Measurements from ENCODE around the gene RANBP3L. TPM values are rescaled to one million over a fixed set of nuclear protein-coding genes. Genes with fewer than 3 reads are reported as not detected.
"Not testable (repeated sequence)": the region's sequence is repeated elsewhere in the genome, so short reads cannot be mapped to it uniquely, and the experiment has no call there.

RANBP3L gene, protein sequence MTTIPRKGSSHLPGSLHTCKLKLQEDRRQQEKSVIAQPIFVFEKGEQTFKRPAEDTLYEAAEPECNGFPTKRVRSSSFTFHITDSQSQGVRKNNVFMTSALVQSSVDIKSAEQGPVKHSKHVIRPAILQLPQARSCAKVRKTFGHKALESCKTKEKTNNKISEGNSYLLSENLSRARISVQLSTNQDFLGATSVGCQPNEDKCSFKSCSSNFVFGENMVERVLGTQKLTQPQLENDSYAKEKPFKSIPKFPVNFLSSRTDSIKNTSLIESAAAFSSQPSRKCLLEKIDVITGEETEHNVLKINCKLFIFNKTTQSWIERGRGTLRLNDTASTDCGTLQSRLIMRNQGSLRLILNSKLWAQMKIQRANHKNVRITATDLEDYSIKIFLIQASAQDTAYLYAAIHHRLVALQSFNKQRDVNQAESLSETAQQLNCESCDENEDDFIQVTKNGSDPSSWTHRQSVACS
- total RNA-seq, result not detected

DNA sequence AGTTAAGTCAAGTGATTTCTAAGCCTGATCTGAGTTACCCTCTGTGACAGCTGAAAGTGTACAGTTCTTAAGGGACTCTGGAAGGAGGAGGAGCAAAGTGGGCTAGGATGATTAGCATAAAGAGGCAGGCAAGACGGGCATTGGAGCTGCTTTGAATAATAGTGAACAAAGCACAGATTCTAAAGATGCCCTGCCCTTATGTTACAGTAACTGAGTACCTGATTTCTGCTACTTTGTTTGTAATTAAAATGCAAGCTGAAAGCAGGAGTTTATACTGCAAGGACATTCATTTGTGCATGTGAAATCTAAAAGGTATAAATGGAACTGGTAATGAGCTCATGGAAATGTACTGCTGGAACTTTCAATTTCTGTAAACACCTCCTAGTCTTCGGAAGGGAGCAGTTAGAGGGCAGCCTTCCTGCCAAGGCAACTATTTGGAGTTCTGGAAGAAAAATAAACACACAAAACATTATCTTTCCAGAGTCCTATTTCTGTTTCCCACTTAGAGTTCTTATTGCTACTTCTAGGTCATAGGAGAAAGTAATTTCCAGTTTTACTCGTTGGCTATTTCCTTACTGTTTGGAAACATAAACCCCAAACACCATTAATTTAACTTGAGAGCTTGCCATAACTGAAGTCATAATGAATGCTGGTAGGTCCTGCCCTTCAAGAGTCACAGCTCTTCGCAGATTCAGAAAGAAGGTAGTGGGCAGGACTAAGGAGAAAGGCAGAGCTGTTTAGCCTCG is at the start of gene RANBP3L:
Gene RANBP3L, minus strand, starts transcription at position 45 of the 746 bp plus-strand sequence. CDS start 486 bp downstream, outside the sequence.
- no peak for DNase-seq

DNA sequence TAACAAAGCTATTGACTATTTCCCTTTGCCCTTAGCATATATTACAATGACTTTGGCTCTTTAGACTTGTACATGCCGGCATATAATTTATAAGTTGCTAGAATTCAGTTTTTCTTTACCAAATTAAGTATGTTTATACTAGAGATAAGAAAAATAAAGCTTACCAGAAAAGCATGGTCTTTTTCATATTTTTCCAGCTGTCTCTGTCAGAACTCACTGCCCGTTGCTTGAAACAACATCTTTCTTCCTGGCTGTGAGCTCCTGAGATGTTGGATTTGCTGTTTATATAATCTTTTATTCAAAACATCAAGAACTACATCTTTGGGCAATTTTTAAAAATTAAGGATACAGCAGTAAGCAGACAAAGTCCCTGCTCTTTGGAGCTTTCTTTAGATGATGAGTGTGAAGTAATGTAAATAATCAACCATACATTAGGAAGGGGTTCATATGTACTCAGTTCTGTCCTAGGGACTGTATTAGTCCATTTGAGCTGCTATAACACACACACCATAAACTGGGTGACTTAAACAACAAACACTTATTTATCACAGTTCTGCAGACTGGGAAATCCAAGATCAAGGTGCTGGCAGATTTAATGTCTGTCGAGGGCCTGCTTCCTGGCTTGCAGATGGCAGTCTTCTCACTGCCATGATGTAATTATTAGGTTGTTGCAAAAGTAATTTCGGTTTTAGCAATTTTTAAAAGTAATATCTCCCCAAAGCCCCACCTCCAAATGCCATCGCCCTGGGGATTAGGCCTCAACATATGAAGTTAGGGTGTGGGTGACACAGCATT is 45.4 kb upstream of the RANBP3L start:
- DNase-seq, result no peak

DNA sequence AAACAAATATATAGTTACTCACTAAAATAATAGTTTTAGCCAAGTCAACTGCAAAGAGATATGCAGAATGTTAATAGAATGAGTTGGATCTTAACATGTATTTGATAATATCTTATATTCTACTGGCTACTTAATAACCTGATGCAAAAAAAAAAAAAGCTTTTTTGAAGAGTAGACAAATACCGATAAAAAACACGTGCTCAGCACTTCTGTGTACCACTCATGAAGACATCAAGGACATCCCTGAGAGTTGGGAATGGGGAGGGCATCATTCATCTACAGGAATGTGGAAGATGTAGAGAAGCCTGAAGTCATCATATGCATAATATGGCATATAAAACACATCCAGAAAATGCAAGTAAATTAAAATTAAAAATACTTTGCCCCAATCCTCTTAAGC is 43.2 kb upstream of the RANBP3L start:
- DNase-seq, result no peak

- not testable (repeated sequence) for DNase-seq
These were observed 40.0 kb upstream of the RANBP3L start for GRCh38 chr5:36341720-36342119.

GRCh38 chr5:36337597-36337996 is 35.9 kb upstream of the RANBP3L start:
- DNase-seq, result no peak

DNA sequence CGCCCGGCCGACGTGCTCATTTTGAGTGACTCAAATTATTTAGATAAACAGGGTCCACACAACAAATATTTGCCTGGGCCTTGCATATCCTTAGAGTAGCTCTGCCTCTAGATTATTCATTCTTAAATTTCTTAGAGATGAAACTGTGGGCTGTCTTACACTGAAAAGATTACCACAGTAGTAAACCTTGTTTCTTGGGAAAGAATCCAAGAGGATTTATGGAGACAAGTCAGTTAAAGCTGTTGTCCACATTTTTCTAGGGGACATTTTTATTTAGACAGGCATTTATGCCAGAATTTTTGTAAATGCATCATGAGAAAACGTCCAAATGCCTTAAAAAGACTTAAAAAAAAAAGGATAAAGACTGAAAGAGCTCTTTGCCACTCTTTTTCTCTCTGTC is 32.6 kb upstream of the RANBP3L start:
- no peak for DNase-seq

DNA sequence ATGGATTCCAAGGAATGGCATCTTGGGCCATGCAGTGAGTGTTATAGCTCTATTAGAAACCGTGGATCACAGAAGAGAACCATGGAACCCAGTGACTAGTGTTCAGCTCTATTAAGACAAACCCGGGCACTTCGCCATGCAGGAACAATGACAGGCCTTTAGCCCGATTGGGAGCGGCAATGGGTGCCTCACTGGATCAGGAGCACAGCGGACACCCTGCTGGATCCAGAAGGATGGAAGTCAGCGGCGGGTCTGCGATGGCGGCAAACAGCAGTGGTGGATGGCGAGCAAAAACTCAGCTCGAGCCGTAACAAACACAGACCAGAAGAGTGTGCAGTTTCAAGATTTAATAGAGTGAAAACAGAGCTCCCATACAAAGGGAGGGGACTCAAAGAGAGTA is 31.0 kb upstream of the RANBP3L start:
- DNase-seq, result not testable (repeated sequence)

- DNase-seq, result no peak
These were observed 23.5 kb upstream of the RANBP3L start for GRCh38 chr5:36325196-36325595.

- no peak for DNase-seq
These were observed 22.5 kb upstream of the RANBP3L start for GRCh38 chr5:36323926-36324781.

- no peak for DNase-seq
These were observed 11.4 kb upstream of the RANBP3L start for GRCh38 chr5:36312953-36313672.

DNA sequence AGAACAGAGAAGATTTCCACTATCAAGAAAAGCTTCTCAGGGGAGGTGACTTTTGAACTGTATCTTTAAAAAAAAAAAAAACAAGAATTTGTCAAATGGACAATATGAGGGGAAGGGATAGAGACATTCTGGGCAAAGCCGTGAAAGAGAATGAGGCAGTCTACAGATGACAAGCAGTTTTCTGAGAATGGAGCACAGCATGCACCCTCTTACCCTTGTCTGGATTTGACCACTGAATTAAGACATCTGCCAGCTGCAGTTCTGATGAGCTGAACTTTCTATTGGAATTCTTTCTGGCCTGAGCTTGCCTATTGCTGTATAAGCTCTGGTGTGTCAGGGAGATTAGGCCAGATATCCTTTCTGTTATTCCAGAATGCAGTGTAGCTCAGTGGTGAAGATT is 10.3 kb upstream of the RANBP3L start:
- DNase-seq, result no peak

DNA sequence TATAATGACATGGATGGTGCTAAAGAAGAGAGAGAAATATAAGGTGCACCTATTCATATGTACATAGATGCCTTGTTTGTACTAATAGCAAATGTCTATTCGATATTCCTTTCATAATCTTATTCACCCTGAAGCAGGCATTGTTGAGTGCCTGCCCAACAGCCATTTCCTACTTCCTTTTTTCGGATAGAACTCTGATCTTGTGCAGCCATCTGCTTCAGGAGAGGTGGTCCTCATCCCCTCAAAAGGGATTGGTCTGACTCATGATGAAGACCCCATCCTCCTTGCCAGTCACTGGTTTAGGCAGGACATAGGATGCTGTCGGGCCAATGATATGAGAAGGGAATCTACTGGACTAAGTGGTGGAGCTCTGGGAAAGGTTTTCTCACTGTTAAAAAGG is 8.4 kb upstream of the RANBP3L start:
- DNase-seq, result no peak

DNA sequence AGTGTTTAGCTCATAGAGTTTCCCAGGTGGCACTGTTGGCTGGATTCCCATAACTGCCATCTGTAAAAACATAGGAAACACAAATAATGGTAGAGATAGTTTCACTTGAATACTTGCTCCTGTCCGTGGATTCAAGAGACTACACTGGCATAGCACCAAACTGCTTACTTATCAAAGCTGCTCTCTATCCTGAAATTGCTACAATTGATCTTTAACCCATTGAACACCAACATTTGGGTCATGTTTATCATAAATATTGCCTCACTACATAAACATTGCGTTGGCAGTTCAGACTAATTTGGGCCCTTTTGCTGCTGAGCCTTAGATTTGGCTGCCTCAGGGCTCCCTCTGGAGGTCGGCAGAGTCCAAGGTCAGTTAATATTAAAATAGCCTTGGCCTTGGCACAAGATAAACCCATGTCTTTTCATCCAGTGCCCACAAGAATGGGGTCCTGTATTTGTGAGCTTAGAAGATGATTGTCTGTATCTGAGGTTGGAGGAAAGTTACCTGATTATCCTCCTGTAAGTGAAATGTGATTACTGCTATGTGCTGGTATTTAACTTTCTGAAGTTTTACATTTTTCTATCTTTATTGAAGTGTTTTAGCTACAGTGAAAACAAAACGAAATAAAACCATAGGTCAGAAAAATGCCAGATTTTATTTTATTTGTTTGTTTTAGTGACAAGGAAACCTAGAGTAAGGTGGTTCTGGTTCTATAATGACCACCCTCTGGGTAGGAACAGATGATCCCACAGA is 4.0 kb upstream of the RANBP3L start:
- DNase-seq, result no peak

GRCh38 chr5:36304095-36304805 is 2.5 kb upstream of the RANBP3L start:
- DNase-seq, result no peak

DNA sequence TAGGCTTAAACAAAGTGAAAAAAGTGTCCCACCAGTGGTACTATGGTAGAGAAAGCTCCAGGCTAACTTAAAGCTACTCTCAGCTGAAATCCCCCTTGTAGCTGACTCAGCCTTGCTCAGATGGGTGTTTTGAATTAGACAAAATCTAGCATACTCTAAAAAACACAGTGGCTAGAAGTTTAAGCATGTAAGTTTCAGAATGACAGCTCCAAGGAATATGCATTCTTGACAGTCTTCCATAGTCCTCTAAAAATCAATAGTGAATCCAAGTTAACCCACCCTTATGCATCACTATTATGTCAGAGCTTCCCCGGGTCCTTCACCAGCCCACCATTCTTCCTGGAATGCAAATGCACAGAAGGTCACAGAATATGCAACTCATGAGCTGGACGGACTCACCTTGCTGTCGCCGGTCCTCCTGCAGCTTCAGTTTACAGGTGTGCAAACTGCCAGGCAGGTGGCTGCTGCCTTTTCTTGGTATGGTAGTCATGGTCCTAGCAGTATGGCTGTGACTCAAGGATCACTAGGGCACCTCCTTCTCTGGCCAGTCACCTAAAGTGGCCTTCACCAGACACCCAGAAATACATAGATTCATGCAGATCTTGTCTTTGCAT is 668 bp downstream of the RANBP3L start:
- DNase-seq, result no peak

- DNase-seq, result no peak
These were observed 1.3 kb downstream of the RANBP3L start for GRCh38 chr5:36300191-36300926.

GRCh38 chr5:36298552-36298951 is 3.1 kb downstream of the RANBP3L start:
- DNase-seq, result no peak

DNA sequence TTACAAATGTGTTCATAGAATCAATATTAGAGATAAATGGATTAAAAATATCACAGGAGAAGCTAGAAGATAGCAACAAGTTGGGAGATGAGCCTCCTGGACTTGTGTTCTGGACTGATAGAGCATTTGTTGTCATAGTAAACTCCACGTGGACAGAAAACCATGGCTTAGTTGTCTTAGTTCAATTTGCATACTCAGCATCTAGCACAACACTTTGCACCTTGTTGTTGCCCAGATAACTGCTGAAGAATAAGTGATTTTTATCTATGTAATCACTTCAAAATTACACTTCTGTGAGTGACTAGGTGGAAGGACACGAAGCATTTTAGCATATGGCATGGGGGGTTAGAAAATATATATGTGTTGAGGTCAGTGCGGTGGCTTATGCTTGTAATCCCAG is 4.0 kb downstream of the RANBP3L start:
- no peak for DNase-seq
